H9 (cell line): ENCODE measurements around the gene LGALS7B. TPM values are rescaled to one million over a fixed set of nuclear protein-coding genes. Genes with fewer than 3 reads are reported as not detected.

Experiments used
- DNase-seq: peaks from one replicate; pipeline ENCODE4 v3.0.0-alpha.2; 2017
- H2AFZ ChIP-seq: one replicate; pipeline ENCODE4 v1.6.1; 2013; ENCODE audit warnings: mild to moderate bottlenecking, low read length, control low read depth, moderate library complexity
- H2AK5ac ChIP-seq: 2 replicates; pipeline ENCODE4 v1.6.1; 2013; ENCODE audit warnings: low read length, control low read depth, mixed read lengths; ENCODE audit not compliant: insufficient read length
- H2BK120ac ChIP-seq: one replicate; pipeline ENCODE4 v1.6.1; 2013; ENCODE audit warnings: low read depth, mild to moderate bottlenecking, low read length, control low read depth, inconsistent platforms; ENCODE audit not compliant: poor library complexity, severe bottlenecking
- H2BK12ac ChIP-seq: 2 replicates; pipeline ENCODE4 v1.6.1; 2013; ENCODE audit warnings: low read length, control low read depth, mixed read lengths, low read depth; ENCODE audit not compliant: insufficient read length
- H2BK15ac ChIP-seq: 2 replicates; pipeline ENCODE4 v1.6.1; 2013; ENCODE audit warnings: low read depth, low read length, control low read depth
- H2BK20ac ChIP-seq: one replicate; pipeline ENCODE4 v1.6.1; 2013; ENCODE audit warnings: low read depth, mild to moderate bottlenecking, low read length, control low read depth, inconsistent platforms; ENCODE audit not compliant: poor library complexity, severe bottlenecking
- H2BK5ac ChIP-seq: 2 replicates; pipeline ENCODE4 v1.6.1; 2013; ENCODE audit warnings: low read length, control low read depth, mixed read lengths; ENCODE audit not compliant: insufficient read length
- H3K14ac ChIP-seq: 2 replicates; pipeline ENCODE4 v1.6.1; 2013; ENCODE audit warnings: low read length, control low read depth; ENCODE audit not compliant: insufficient read depth
- H3K18ac ChIP-seq: 2 replicates; pipeline ENCODE4 v1.6.1; 2013; ENCODE audit warnings: low read depth, mild to moderate bottlenecking, mixed read lengths, low read length, control low read depth; ENCODE audit not compliant: insufficient read length
- H3K23ac ChIP-seq: 2 replicates; pipeline ENCODE4 v1.6.1; 2013; ENCODE audit warnings: low read length, control low read depth, mixed read lengths, low read depth; ENCODE audit not compliant: insufficient read length
- H3K23me2 ChIP-seq: 2 replicates; pipeline ENCODE4 v1.6.1; 2013; ENCODE audit warnings: low read depth, mild to moderate bottlenecking, mixed read lengths, low read length, control low read depth; ENCODE audit not compliant: insufficient read length, poor library complexity, severe bottlenecking
- H3K27ac ChIP-seq: 2 replicates; pipeline ENCODE4 v1.5.1; 2013; ENCODE audit warnings: low read length, control low read depth, mixed read lengths, low read depth; ENCODE audit not compliant: insufficient read length
- H3K27me3 ChIP-seq: 2 replicates; pipeline ENCODE4 v1.6.1; 2013; ENCODE audit warnings: low read length, control low read depth, inconsistent platforms; ENCODE audit not compliant: insufficient read depth
- H3K4ac ChIP-seq: 2 replicates; pipeline ENCODE4 v1.6.1; 2013; ENCODE audit warnings: low read depth, mild to moderate bottlenecking, control low read depth, inconsistent platforms, low read length, moderate library complexity
- H3K4me1 ChIP-seq: 2 replicates; pipeline ENCODE4 v1.6.1; 2013; ENCODE audit warnings: low read length, control low read depth, inconsistent platforms; ENCODE audit not compliant: insufficient read depth
- H3K4me2 ChIP-seq: 2 replicates; pipeline ENCODE4 v1.6.1; 2013; ENCODE audit warnings: low read length, control low read depth, mixed read lengths; ENCODE audit not compliant: insufficient read length, insufficient read depth
- H3K56ac ChIP-seq: 2 replicates; pipeline ENCODE4 v1.6.1; 2013; ENCODE audit warnings: low read depth, mild to moderate bottlenecking, mixed read lengths, low read length, control low read depth; ENCODE audit not compliant: insufficient read length
- H3K79me1 ChIP-seq: 2 replicates; pipeline ENCODE4 v1.6.1; 2013; ENCODE audit warnings: low read depth, mild to moderate bottlenecking, moderate library complexity, low read length, control low read depth, inconsistent platforms; ENCODE audit not compliant: insufficient read depth, poor library complexity, severe bottlenecking
- H3K79me2 ChIP-seq: 2 replicates; pipeline ENCODE4 v1.6.1; 2013; ENCODE audit warnings: low read length, control low read depth, inconsistent platforms; ENCODE audit not compliant: insufficient read depth
- H3K9ac ChIP-seq: 2 replicates; pipeline ENCODE4 v1.6.1; 2013; ENCODE audit warnings: low read length, control low read depth, mixed read lengths; ENCODE audit not compliant: insufficient read length; ENCODE audit errors: extremely low read depth
- H3K9me3 ChIP-seq: one replicate; pipeline ENCODE4 v1.6.1; 2013; ENCODE audit warnings: low read depth, low read length, inconsistent platforms; ENCODE audit not compliant: control insufficient read depth
- H3T11ph ChIP-seq: one replicate; pipeline ENCODE4 v1.6.1; 2013; ENCODE audit warnings: mild to moderate bottlenecking, low read length, control low read depth, inconsistent platforms
- H4K20me1 ChIP-seq: one replicate; pipeline ENCODE4 v1.6.1; 2013; ENCODE audit not compliant: control insufficient read depth, insufficient read length, insufficient read depth
- H4K5ac ChIP-seq: 2 replicates; pipeline ENCODE4 v1.6.1; 2013; ENCODE audit warnings: low read depth, mild to moderate bottlenecking, mixed read lengths, low read length, control low read depth; ENCODE audit not compliant: insufficient read length
- H4K8ac ChIP-seq: replicated peaks from 2 replicates; pipeline ENCODE4 v1.6.1; 2013; ENCODE audit warnings: low read length, control low read depth, mixed read lengths, low read depth; ENCODE audit not compliant: insufficient read length
- H4K91ac ChIP-seq: 2 replicates; pipeline ENCODE4 v1.6.1; 2013; ENCODE audit warnings: low read depth, mild to moderate bottlenecking, moderate library complexity, mixed read lengths, low read length, control low read depth; ENCODE audit not compliant: insufficient read length
- H3K27ac Mint-ChIP-seq, 3 experiments: 2 replicates in 2 of 3; 3 replicates in 1 of 3; pipeline ENCODE4 v1.8.0; 2020 to 2021; ENCODE audit warnings: mixed read lengths in 3 of 3, mild to moderate bottlenecking in 1 of 3, moderate library complexity in 1 of 3
- H3K27me3 Mint-ChIP-seq: 2 replicates; pipeline ENCODE4 v1.8.0; 2021; ENCODE audit warnings: low read depth, mild to moderate bottlenecking, moderate library complexity, mixed read lengths
- H3K36me3 Mint-ChIP-seq, 3 experiments: 2 replicates in 2 of 3; 3 replicates in 1 of 3; pipeline ENCODE4 v1.8.0; 2020 to 2021; ENCODE audit warnings: low read depth in 3 of 3, mixed read lengths in 3 of 3; ENCODE audit not compliant: insufficient read depth in 1 of 3
- H3K4me1 Mint-ChIP-seq, 2 experiments: 2 replicates each; pipeline ENCODE4 v1.8.0; 2020; ENCODE audit warnings: mixed read lengths in 2 of 2
- H3K4me3 Mint-ChIP-seq, 2 experiments: 2 replicates in 1 of 2; 3 replicates in 1 of 2; pipeline ENCODE4 v1.8.0; 2020 to 2021; ENCODE audit warnings: mild to moderate bottlenecking in 2 of 2, mixed read lengths in 2 of 2, moderate library complexity in 1 of 2
- H3K9me3 Mint-ChIP-seq, 2 experiments: 2 replicates in 1 of 2; 3 replicates in 1 of 2; pipeline ENCODE4 v1.8.0; 2020; ENCODE audit warnings: mild to moderate bottlenecking in 2 of 2, mixed read lengths in 2 of 2, moderate library complexity in 1 of 2
- CTCF ChIP-seq: fragments of 200-600 bp; sonication (generic); conservative IDR thresholded peaks from 3 replicates; pipeline ENCODE4 v1.8.0; 2021; ENCODE audit warnings: antibody characterized with exemption, mild to moderate bottlenecking
- WGBS: extraction: QIAGEN DNeasy Blood & Tissue Kit; methylation state at CpG from one replicate; pipeline ENCODE4 v1.1.7; 2013; ENCODE audit warnings: missing lambda C conversion rate, low lambda C conversion rate, mixed read lengths; ENCODE audit not compliant: insufficient read length; ENCODE audit errors: extremely low coverage; 5-methylcytosine and 5-hydroxymethylcytosine counted together
- total RNA-seq: library from RNA; stranded (reverse); gene quantifications from 2 replicates; pipeline ENCODE4 v1.2.1, GENCODE V29; 2021

The LGALS7B gene
- total RNA-seq, 1 experiment from 2014 or later = 0.90 TPM

GRCh38 chr19:38742906-38743305 lies 46.1 kb upstream of the LGALS7B start:
- H3K36me3 Mint-ChIP-seq = peaks cover 0 to 3% (median 0%) of the 10 kb centered on the region in 3 experiments; a peak in 2 of 7 replicates
- no peaks in the 10 kb centered on the region for H4K20me1 ChIP-seq
- H3K79me2 ChIP-seq = no peaks in the 10 kb centered on the region
- no peak for TF ChIP-seq CTCF
- H3K23me2 ChIP-seq = no peaks in the 10 kb centered on the region
- H2BK12ac ChIP-seq = no peak overlapping the region
- H3K9ac ChIP-seq = no peak overlapping the region
- no peaks in the 10 kb centered on the region; the same call in 1 of the 2 replicates for H3K27me3 ChIP-seq
- H4K8ac ChIP-seq = no peak overlapping the region
- no peak overlapping the region for H2BK15ac ChIP-seq
- no peak overlapping the region for H2BK20ac ChIP-seq
- H3K4me1 ChIP-seq = no peaks in the 10 kb centered on the region
- H3K9me3 ChIP-seq = no peaks in the 10 kb centered on the region
- H3K79me1 ChIP-seq = no peaks in the 10 kb centered on the region
- DNase-seq = no peak
- H2BK5ac ChIP-seq = no peak overlapping the region
- H3K27me3 Mint-ChIP-seq = peaks cover 26% of the 10 kb centered on the region
- H3K4ac ChIP-seq = no peak overlapping the region
- H2AFZ ChIP-seq = no peak overlapping the region
- peaks cover 0 to 6% of the 10 kb centered on the region in 2 experiments; a peak in 2 of 4 replicates for H3K4me1 Mint-ChIP-seq
- no peak overlapping the region for H2BK120ac ChIP-seq
- H4K5ac ChIP-seq = no peak overlapping the region
- H3K27ac Mint-ChIP-seq = no peak overlapping the region
- H3T11ph ChIP-seq = no peak overlapping the region
- no peaks in the 10 kb centered on the region; a peak in 1 of 5 replicates for H3K9me3 Mint-ChIP-seq
- H3K4me3 Mint-ChIP-seq = no peak overlapping the region
- WGBS = no CpG with 5 or more reads among the region's 6 CpGs
- no peak overlapping the region for H3K18ac ChIP-seq
- H3K27ac ChIP-seq = no peak overlapping the region
- no peak overlapping the region for H3K4me2 ChIP-seq
- no peak overlapping the region for H4K91ac ChIP-seq
- H2AK5ac ChIP-seq = no peak overlapping the region
- no peak overlapping the region for H3K14ac ChIP-seq
- H3K23ac ChIP-seq = no peak overlapping the region
- H3K56ac ChIP-seq = no peak overlapping the region
